WERI-Rb-1 (cell line): ENCODE results near the gene QSOX1.

Experiments used
- DNase-seq: peaks from one replicate; pipeline ENCODE4 v3.0.0-alpha.2; 2020
- H3K27ac ChIP-seq: fragments of 250-450 bp; sonication (Bioruptor Pico); 2 replicates; pipeline ENCODE4 v1.5.1; 2020; ENCODE audit warnings: mild to moderate bottlenecking, moderate library complexity
- H3K27me3 ChIP-seq: fragments of 250-450 bp; sonication (Bioruptor Pico); 2 replicates; pipeline ENCODE4 v1.5.1; 2021; ENCODE audit warnings: mild to moderate bottlenecking, low read depth, moderate library complexity; ENCODE audit not compliant: insufficient read depth, severe bottlenecking
- H3K36me3 ChIP-seq: fragments of 250-450 bp; sonication (Bioruptor Pico); 2 replicates; pipeline ENCODE4 v1.5.1; 2020; ENCODE audit warnings: mild to moderate bottlenecking, moderate library complexity
- H3K4me3 ChIP-seq: 2 replicates; pipeline ENCODE4 v1.5.1; 2011; ENCODE audit warnings: low read depth, mild to moderate bottlenecking, control low read depth, low read length
- H3K9me3 ChIP-seq: fragments of 250-450 bp; sonication (Bioruptor Pico); 2 replicates; pipeline ENCODE4 v1.5.1; 2021; ENCODE audit warnings: mild to moderate bottlenecking, moderate library complexity; ENCODE audit not compliant: severe bottlenecking
- TF ChIP-seq, protein P1 (sequence below): IDR thresholded peaks from 2 replicates; pipeline ENCODE4 v1.5.1; 2011; ENCODE audit warnings: low read depth, mild to moderate bottlenecking, control low read depth, inconsistent platforms, low read length

QSOX1 gene

DNA sequence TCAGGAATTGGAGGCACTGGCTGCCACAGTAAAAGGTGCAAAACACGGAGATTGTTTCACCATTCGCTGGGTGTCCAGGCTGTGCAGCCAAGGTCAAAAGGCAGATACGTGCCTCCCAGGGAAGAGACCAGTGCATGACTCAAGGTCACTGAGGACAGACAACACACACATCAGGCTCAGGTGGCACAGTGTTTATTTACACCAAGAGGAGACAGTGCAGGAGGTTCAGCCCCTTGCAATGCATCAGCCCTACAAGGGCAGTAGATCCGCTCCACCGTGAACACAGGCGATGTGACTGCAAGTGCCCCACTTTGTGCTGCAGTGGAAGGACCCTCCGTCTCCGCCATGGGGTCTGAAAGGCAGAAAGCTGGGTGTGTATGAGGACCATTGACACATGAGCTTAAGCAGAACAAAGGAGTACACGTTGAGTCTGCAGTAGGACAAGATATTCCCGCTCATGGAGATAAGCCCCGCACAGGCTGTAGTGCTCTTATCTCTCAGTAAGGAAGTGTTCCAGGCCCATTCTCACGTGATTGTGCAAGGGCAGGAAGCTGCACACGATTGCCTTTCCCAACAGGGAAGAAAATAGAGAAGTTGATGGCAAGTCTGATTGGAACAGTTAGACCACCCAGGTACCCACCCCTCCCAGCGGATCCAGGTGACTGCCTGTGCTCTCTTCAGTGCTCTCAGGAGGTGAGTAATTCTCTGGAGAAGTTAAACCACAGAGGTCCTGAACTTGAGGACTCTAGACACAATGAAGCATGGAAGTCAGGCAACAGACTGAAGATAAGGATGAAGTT is 37.5 kb upstream of the QSOX1 start:
- DNase-seq = no peak
- H3K9me3 ChIP-seq = no peaks in the 10 kb centered on the region
- H3K27ac ChIP-seq = no peak overlapping the region
- TF ChIP-seq, protein P1, sequence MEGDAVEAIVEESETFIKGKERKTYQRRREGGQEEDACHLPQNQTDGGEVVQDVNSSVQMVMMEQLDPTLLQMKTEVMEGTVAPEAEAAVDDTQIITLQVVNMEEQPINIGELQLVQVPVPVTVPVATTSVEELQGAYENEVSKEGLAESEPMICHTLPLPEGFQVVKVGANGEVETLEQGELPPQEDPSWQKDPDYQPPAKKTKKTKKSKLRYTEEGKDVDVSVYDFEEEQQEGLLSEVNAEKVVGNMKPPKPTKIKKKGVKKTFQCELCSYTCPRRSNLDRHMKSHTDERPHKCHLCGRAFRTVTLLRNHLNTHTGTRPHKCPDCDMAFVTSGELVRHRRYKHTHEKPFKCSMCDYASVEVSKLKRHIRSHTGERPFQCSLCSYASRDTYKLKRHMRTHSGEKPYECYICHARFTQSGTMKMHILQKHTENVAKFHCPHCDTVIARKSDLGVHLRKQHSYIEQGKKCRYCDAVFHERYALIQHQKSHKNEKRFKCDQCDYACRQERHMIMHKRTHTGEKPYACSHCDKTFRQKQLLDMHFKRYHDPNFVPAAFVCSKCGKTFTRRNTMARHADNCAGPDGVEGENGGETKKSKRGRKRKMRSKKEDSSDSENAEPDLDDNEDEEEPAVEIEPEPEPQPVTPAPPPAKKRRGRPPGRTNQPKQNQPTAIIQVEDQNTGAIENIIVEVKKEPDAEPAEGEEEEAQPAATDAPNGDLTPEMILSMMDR = no peak
- no peaks in the 10 kb centered on the region for H3K27me3 ChIP-seq
- no peak overlapping the region for H3K4me3 ChIP-seq
- peaks cover 7% of the 10 kb centered on the region for H3K36me3 ChIP-seq

DNA sequence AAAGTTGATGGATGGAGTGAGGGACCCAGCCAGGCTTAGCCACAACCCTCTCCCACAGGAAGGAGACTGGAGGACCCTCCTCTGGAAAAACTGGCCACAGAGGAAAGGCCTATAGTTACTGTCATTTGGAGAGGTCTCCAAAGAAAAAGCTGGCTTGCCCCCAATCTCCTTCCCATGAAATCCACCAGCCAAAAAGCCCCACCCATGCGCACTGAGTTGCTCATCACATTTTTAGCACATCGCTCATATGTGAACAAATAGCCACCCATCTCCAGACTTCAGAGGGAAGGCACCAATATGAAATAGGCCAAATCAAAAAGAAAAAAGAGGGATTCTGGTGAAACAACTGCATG is 36.9 kb upstream of the QSOX1 start:
- no peak for DNase-seq
- no peak overlapping the region for H3K27ac ChIP-seq

DNA sequence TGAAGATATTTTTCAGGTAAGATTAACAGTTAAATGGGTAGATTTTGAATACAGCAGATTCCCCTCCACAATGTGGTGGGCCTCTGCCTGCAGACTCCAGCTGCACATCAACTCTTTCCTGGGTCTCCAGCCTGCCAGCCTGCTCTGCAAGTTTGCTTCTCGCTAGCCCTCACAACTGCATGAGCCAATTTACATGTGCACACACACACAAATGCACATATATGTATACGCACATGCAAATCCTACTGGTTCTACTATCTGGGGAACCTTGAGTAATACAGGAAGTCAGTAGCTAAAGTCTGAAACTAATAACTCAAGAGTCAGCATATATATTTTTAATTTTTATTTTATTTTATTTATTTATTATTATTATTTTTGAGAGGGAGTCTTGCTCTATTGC is 34.8 kb upstream of the QSOX1 start:
- Histone ChIP-seq H3K36me3 (no peaks in the 10 kb centered on the region), H3K9me3 (no peaks in the 10 kb centered on the region), H3K27ac (no peak overlapping the region), H3K4me3 (no peak overlapping the region), H3K27me3 (no peaks in the 10 kb centered on the region)
- TF ChIP-seq, protein P1 = no peak
- no peak for DNase-seq

More for the DNA sequence above, 36.9 kb upstream of the QSOX1 start:
- Histone ChIP-seq H3K9me3 (no peaks in the 10 kb centered on the region), H3K27me3 (no peaks in the 10 kb centered on the region), H3K4me3 (no peak overlapping the region), H3K36me3 (peaks cover 1% of the 10 kb centered on the region)
- TF ChIP-seq, protein P1 = no peak

DNA sequence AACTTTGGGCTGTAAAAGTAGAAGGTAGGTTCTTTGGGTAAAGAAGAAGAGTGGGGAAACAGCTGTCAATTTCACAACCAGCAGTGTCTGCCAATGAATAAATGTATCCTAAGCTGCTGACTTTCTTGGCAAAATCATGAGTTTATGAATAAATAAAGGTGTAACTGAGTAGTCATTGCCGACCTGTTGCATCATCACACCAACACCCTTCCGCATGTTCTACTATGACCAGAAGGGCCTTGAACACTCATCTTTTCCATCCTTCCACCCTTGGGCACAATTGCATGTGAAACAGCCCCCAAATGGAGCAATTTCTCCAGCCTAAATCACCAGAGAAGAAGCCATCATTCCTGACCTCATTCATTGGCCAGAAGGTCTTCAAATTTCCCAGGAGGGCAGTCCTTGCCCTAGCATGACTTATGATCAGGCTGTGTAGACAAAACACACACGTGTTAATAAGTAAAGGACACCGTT is 31.2 kb upstream of the QSOX1 start:
- Histone ChIP-seq H3K36me3 (no peaks in the 10 kb centered on the region), H3K4me3 (no peak overlapping the region), H3K9me3 (no peaks in the 10 kb centered on the region), H3K27me3 (no peaks in the 10 kb centered on the region), H3K27ac (no peak overlapping the region)
- no peak for DNase-seq
- TF ChIP-seq, protein P1 = no peak

DNA sequence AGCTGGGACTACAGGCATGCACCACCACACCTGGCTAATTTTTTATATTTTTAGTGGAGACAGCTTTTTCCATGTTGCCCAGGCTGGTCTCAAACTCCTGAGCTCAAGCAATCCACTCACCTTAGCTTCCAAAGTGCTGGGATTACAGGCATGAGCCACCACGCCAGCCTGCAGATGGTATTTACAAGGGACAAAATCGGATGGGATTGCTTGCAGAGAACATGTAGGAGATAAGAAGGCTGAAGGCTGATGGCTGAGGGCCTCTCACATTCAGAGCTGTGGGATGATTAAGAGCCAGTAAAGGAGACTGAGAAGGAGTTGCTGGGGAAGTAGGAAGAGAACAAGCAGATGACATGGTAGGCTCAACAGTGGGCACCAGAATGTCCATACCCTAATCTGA is 24.0 kb upstream of the QSOX1 start:
- peak; percentile 55 for DNase-seq
- no peak overlapping the region for H3K27ac ChIP-seq
- H3K36me3 ChIP-seq = no peaks in the 10 kb centered on the region
- H3K4me3 ChIP-seq = no peak overlapping the region
- TF ChIP-seq, protein P1 = no peak
- H3K27me3 ChIP-seq = no peaks in the 10 kb centered on the region
- no peaks in the 10 kb centered on the region for H3K9me3 ChIP-seq

DNA sequence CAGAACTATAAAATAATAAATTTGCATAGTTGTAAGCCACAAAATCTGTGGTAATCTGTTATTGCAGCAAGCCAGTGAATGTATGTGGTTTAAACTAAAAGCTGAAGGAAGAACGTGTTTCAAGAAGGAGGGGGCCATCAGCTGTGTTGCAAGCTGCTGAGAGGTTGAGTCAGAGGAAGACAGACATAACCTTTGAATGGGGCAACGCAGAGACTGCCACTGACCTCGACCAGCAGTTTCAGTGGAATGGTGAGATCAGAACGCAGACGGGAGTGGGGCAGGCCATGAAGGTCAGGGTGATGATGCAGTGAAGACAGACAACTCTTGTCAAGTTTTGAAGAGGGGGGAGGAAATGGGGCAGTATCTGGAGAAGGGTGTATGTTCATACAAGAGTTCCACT is 23.2 kb upstream of the QSOX1 start:
- DNase-seq = no peak
- Histone ChIP-seq H3K27ac (no peak overlapping the region), H3K27me3 (no peaks in the 10 kb centered on the region), H3K4me3 (no peak overlapping the region), H3K36me3 (no peaks in the 10 kb centered on the region), H3K9me3 (no peaks in the 10 kb centered on the region)
- TF ChIP-seq, protein P1 = no peak
